ENCODE results near the gene AGO3. TPM values are rescaled to one million over a fixed set of nuclear protein-coding genes. Genes with fewer than 3 reads are reported as not detected.

Gene AGO3
- total and polyA plus RNA-seq, 10 of the 15 experiments (the other 5 are each of a cell fraction or from before 2014, with no cell fraction given), result 3.9 to 35.2 (median 12.5) TPM

GRCh38 chr1:35882945-35883634 lies 47.8 kb upstream of the AGO3 start, which contains the start of gene AGO1 (continued):
- no peak for TF ChIP-seq ZBTB40 (IDR thresholded peaks at IDR 0.05; ENCODE audit: borderline replicate concordance)
- TF ChIP-seq POLR2AphosphoS2 (IDR thresholded peaks at IDR 0.05; ENCODE audit: low read depth, low read length), result peak; percentile 72; the same call in 1 of the 2 replicates
- TF ChIP-seq HDGF (IDR thresholded peaks at IDR 0.05), result no peak
- TF ChIP-seq CREB1 (IDR thresholded peaks at IDR 0.05; ENCODE audit: low read depth), result peak; percentile 62; the same call in 1 of the 2 replicates
- TF ChIP-seq BHLHE40 (IDR thresholded peaks at IDR 0.05; ENCODE audit: borderline replicate concordance in 1 of 2, low read depth in 2 of 2, low read length in 1 of 2), result peak; percentile 46 to 60; a peak in 3 of 4 replicates
- peak; percentile 85 for TF ChIP-seq SMARCA5 (IDR thresholded peaks at IDR 0.05)
- TF ChIP-seq LARP7 (IDR thresholded peaks at IDR 0.05), result peak; percentile 42
- no peak for TF ChIP-seq CBFB (IDR thresholded peaks at IDR 0.05; ENCODE audit: low read depth)
- TF ChIP-seq RBBP5 (conservative IDR thresholded peaks at IDR 0.05), result no peak
- no peak for TF ChIP-seq KAT2A (conservative IDR thresholded peaks at IDR 0.05; ENCODE audit: control insufficient read depth, low read depth, low read length)
- no peak for TF ChIP-seq ZZZ3 (IDR thresholded peaks at IDR 0.05; ENCODE audit: control insufficient read depth, insufficient read length, low read depth)
- no peak for TF ChIP-seq BRCA1 (IDR thresholded peaks at IDR 0.05; ENCODE audit: low read depth, low read length)
- no peak for TF ChIP-seq PRDM15 (CRISPR knock-in tag; IDR thresholded peaks at IDR 0.05)
- TF ChIP-seq YY1 (IDR thresholded peaks at IDR 0.05; ENCODE audit: low read depth, low read length), result peak; percentile 87
- peak; percentile 35; the same call in 1 of the 2 replicates for TF ChIP-seq NR2C1 (IDR thresholded peaks at IDR 0.05)
- peak; percentile 74 for TF ChIP-seq KLF5 (IDR thresholded peaks at IDR 0.05; ENCODE audit: partially characterized antibody)
- TF ChIP-seq MXI1 (IDR thresholded peaks at IDR 0.05; ENCODE audit: low read depth, low read length), result no peak; the same call in 1 of the 2 replicates
- peak; percentile 46; the same call in 1 of the 2 replicates for TF ChIP-seq ELK1 (IDR thresholded peaks at IDR 0.05; ENCODE audit: low read depth, low read length)
- peak in 1 of 2 experiments; percentile 97; a peak in 2 of 3 replicates for TF ChIP-seq EGR1 (IDR thresholded peaks at IDR 0.05; ENCODE audit: borderline replicate concordance in 1 of 2, low read depth in 2 of 2, low read length in 2 of 2)
- peak; percentile 89 for TF ChIP-seq RELA (IDR thresholded peaks at IDR 0.05; ENCODE audit: borderline replicate concordance, partially characterized antibody)
- TF ChIP-seq NFYB (IDR thresholded peaks at IDR 0.05; ENCODE audit: insufficient read depth, low read depth, low read length), result peak; percentile 32; the same call in 1 of the 2 replicates
- TF ChIP-seq RAD51 (IDR thresholded peaks at IDR 0.05), result no peak
